Measurements from ENCODE around the gene FSTL4. TPM values are rescaled to one million over a fixed set of nuclear protein-coding genes. Genes with fewer than 3 reads are reported as not detected.

Gene FSTL4
- total RNA-seq, 1 donor from 2014 or later: 0.21 TPM

DNA sequence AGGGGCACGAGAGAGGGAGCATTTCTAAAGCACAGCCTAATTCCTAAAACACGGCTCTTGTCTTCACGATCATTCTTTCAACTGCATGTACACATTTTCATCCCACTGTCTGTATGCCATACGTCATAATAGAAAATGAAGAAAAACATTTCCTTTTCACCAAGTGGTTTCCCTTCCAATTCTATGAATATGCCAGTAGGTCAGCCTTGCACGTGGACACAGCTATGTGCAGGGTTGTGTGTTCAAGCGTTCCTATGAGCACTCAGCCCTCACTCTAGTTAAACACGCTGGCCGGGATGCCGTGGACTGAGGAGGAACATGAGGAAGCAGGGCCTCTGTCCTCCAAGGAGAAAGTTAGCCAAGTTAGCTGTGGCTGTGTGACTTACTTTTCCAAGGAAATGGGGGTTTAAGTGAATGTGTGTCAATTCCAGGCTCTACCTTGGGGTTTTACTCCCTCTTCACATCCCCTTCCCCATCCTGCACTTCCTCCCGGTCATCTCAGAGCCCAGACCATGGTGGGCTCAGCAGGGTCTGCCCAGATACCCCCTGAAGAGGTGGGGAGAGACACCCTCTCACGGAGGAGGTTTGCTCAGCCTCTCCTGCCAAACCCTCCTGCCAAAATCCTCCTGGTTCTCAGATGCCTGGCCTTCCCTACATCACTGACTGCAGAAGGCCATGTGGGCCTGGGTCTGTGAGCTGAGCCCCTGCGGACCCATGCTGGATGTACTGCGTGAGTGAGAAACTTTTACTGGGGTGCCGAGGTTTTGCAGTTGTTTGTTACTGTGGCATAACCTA is 230.6 kb downstream of the FSTL4 start:
- H3K27me3 Mint-ChIP-seq (ENCODE audit: unreplicated experiment): peaks cover 1% of the 10 kb centered on the region
- H3K27ac Mint-ChIP-seq (ENCODE audit: unreplicated experiment): no peak overlapping the region
- H3K36me3 Mint-ChIP-seq (ENCODE audit: low read depth, unreplicated experiment): no peaks in the 10 kb centered on the region
- no peak overlapping the region for H3K4me3 Mint-ChIP-seq (ENCODE audit: unreplicated experiment)
- no peaks in the 10 kb centered on the region for H3K9me3 Mint-ChIP-seq (ENCODE audit: unreplicated experiment)
- DNase-seq (ENCODE audit: low spot score): no peak
- peaks cover 3% of the 10 kb centered on the region for H3K4me1 Mint-ChIP-seq (ENCODE audit: unreplicated experiment)
- TF ChIP-seq, protein P1, sequence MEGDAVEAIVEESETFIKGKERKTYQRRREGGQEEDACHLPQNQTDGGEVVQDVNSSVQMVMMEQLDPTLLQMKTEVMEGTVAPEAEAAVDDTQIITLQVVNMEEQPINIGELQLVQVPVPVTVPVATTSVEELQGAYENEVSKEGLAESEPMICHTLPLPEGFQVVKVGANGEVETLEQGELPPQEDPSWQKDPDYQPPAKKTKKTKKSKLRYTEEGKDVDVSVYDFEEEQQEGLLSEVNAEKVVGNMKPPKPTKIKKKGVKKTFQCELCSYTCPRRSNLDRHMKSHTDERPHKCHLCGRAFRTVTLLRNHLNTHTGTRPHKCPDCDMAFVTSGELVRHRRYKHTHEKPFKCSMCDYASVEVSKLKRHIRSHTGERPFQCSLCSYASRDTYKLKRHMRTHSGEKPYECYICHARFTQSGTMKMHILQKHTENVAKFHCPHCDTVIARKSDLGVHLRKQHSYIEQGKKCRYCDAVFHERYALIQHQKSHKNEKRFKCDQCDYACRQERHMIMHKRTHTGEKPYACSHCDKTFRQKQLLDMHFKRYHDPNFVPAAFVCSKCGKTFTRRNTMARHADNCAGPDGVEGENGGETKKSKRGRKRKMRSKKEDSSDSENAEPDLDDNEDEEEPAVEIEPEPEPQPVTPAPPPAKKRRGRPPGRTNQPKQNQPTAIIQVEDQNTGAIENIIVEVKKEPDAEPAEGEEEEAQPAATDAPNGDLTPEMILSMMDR (IDR thresholded peaks at IDR 0.05; ENCODE audit: unreplicated experiment): no peak

DNA sequence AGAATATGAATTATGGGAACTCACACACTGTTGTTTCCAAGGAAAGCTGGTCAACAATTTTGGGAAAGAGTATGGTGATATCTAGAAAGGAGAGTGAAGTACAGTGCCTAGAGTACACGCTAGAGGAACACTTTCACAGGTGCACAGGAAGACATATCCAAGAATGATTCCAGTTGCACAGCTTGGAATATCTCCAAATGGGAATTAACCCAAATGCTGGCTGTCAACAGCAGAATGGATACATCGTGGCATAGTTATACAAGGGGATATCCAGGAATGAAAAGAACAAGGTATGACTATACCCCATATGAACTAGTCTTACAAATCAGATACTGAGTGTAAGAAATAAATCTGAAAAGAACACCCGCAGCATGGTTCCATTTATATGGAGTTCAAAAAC is 231.3 kb downstream of the FSTL4 start:
- DNase-seq (ENCODE audit: low spot score): no peak
- H3K4me1 Mint-ChIP-seq (ENCODE audit: unreplicated experiment): peaks cover 3% of the 10 kb centered on the region
- TF ChIP-seq, protein P1 (IDR thresholded peaks at IDR 0.05; ENCODE audit: unreplicated experiment): no peak
- H3K36me3 Mint-ChIP-seq (ENCODE audit: low read depth, unreplicated experiment): no peaks in the 10 kb centered on the region
- no peak overlapping the region for H3K4me3 Mint-ChIP-seq (ENCODE audit: unreplicated experiment)
- no peak overlapping the region for H3K27ac Mint-ChIP-seq (ENCODE audit: unreplicated experiment)
- H3K27me3 Mint-ChIP-seq (ENCODE audit: unreplicated experiment): peaks cover 1% of the 10 kb centered on the region
- H3K9me3 Mint-ChIP-seq (ENCODE audit: unreplicated experiment): no peaks in the 10 kb centered on the region

DNA sequence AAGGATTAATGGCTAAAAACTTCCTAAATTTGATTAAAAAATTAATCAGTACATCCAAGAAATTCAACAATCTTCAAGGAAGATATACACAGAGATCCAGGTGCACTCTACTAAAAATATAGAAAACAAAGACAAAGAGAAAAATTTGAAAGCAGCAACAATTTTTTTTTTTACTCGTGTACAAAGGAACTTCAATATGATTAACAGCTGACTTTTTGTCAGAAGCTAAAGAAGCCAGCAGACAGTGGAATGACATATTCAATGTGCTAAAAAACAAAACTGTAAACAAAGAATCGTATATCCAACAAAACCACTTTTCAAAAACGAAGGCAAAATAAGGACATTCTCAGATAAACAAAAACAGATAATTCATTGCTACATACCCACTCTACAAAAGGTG is 234.6 kb downstream of the FSTL4 start:
- no peak overlapping the region for H3K4me3 Mint-ChIP-seq (ENCODE audit: unreplicated experiment)
- TF ChIP-seq, protein P1 (IDR thresholded peaks at IDR 0.05; ENCODE audit: unreplicated experiment): no peak
- DNase-seq (ENCODE audit: low spot score): no peak
- no peak overlapping the region for H3K27ac Mint-ChIP-seq (ENCODE audit: unreplicated experiment)
- H3K27me3 Mint-ChIP-seq (ENCODE audit: unreplicated experiment): peaks cover 1% of the 10 kb centered on the region
- H3K36me3 Mint-ChIP-seq (ENCODE audit: low read depth, unreplicated experiment): no peaks in the 10 kb centered on the region
- H3K9me3 Mint-ChIP-seq (ENCODE audit: unreplicated experiment): no peaks in the 10 kb centered on the region
- H3K4me1 Mint-ChIP-seq (ENCODE audit: unreplicated experiment): no peaks in the 10 kb centered on the region

DNA sequence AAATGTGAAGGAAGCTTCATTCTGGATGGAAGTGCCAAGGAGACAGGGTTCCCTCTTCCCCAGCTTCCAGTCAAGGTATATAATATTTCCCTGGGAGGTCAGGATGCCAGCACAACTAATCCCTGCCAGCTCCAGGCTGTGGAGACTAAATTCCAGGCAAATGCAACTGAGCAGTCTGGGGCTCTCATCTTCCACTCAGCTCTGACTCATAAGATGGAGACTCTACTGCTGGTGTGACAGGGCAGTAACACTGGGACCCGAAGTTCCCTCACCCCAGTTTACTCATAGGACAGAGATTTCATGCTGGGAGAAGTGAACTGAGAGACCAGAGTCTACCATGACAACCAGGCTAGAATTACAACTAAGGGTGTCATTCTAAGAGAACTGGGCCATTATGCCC is 235.4 kb downstream of the FSTL4 start:
- DNase-seq (ENCODE audit: low spot score): no peak
- TF ChIP-seq, protein P1 (IDR thresholded peaks at IDR 0.05; ENCODE audit: unreplicated experiment): no peak
- Mint-ChIP-seq H3K4me1 (ENCODE audit: unreplicated experiment) (no peaks in the 10 kb centered on the region), H3K4me3 (ENCODE audit: unreplicated experiment) (no peak overlapping the region), H3K36me3 (ENCODE audit: low read depth, unreplicated experiment) (no peaks in the 10 kb centered on the region), H3K9me3 (ENCODE audit: unreplicated experiment) (no peaks in the 10 kb centered on the region), H3K27me3 (ENCODE audit: unreplicated experiment) (peaks cover 1% of the 10 kb centered on the region), H3K27ac (ENCODE audit: unreplicated experiment) (no peak overlapping the region)

DNA sequence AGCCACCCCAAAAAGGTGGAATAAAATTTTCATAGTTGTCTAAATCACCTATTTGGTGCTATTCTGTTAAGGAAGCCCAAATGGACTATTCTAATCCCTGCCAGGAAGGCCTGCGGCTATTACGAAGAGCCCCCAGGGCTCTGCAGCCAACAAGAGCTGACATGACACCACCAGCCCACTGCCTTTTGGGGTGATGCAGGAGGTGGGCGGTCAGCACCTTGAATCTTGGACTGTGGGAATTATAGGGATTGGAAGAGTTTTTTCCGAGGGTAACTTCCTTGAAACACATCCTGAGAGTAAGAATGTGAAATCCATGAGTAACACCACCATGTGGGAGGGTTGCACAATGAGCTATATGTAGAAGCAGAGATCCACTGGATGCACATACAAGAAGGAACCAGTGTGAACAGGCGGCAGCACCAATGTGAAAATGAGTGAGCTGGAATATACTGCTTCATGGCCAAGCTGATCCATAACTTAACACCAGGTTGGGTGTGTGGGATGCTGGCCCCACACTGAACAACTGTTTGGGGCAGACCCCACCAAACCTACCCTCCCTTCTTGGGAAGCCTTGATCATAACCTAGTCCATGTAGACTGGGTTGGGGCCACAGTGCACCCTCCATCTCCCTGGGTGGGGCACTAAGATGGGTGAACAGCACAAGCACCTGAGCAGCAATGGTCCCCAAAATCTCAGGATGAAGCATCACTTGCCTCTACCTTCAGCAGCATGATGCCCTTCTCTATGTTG is 239.0 kb downstream of the FSTL4 start:
- Mint-ChIP-seq H3K9me3 (ENCODE audit: unreplicated experiment) (no peaks in the 10 kb centered on the region), H3K27me3 (ENCODE audit: unreplicated experiment) (peaks cover 1% of the 10 kb centered on the region), H3K27ac (ENCODE audit: unreplicated experiment) (no peak overlapping the region), H3K4me3 (ENCODE audit: unreplicated experiment) (no peak overlapping the region), H3K4me1 (ENCODE audit: unreplicated experiment) (no peaks in the 10 kb centered on the region), H3K36me3 (ENCODE audit: low read depth, unreplicated experiment) (no peaks in the 10 kb centered on the region)
- no peak for DNase-seq (ENCODE audit: low spot score)
- TF ChIP-seq, protein P1 (IDR thresholded peaks at IDR 0.05; ENCODE audit: unreplicated experiment): no peak
